HEK293 (cell line): Measurements from ENCODE around the gene RHOB.

ENCODE experiments used
- CTCF ChIA-PET: fragments of 350-600 bp; formaldehyde crosslinking; extraction: SDS; loops from one replicate; lab custom pipeline; 2021; ENCODE audit warnings: antibody characterized with exemption; lab: Yijun Ruan, JAX
- POLR2A ChIA-PET: fragments of 300-600 bp; formaldehyde crosslinking; extraction: SDS; loops from one replicate; lab custom pipeline; 2020; ENCODE audit warnings: antibody characterized with exemption, inconsistent platforms; lab: Yijun Ruan, JAX
- H3K27ac ChIP-seq: fragments of 200-500 bp; sonication (Bioruptor generic); 2 replicates; pipeline ENCODE4 v1.5.1; 2014; ENCODE audit warnings: low read depth, low read length, control low read depth, inconsistent platforms; ENCODE audit errors: extremely low read depth
- H3K36me3 ChIP-seq, 2 experiments: fragments of 200-500 bp in 1 of 2; sonication (Bioruptor generic) in 1 of 2; 1 replicate in 1 of 2; 2 replicates in 1 of 2; pipeline ENCODE4 v1.5.1; 2014 to 2017; ENCODE audit warnings: inconsistent platforms in 2 of 2, low read length in 2 of 2; ENCODE audit not compliant: control insufficient read depth in 2 of 2, insufficient read depth in 1 of 2
- H3K4me1 ChIP-seq: fragments of 200-500 bp; sonication (Bioruptor generic); 2 replicates; pipeline ENCODE4 v1.5.1; 2014; ENCODE audit warnings: mild to moderate bottlenecking, low read length, inconsistent platforms; ENCODE audit not compliant: control insufficient read depth, insufficient read depth
- H3K4me3 ChIP-seq: 2 replicates; pipeline ENCODE4 v1.5.1; 2011; ENCODE audit warnings: low read depth, mild to moderate bottlenecking, control low read depth, low read length, moderate library complexity
- H3K9me3 ChIP-seq: fragments of 200-500 bp; sonication (Bioruptor generic); 2 replicates; pipeline ENCODE4 v1.5.1; 2014; ENCODE audit warnings: low read depth, low read length, inconsistent platforms; ENCODE audit not compliant: control insufficient read depth, insufficient read depth
- HIC1 ChIP-seq: fragments of 450-650 bp; formaldehyde crosslinking; IDR thresholded peaks from 2 replicates; pipeline ENCODE4 v1.5.1; 2016; ENCODE audit warnings: missing biosample characterization, missing genetic modification characterization
- HOXC10 ChIP-seq: sonication (generic); formaldehyde crosslinking; IDR thresholded peaks from 2 replicates; pipeline ENCODE4 v1.8.1; 2023; ENCODE audit warnings: mild to moderate bottlenecking, missing genetic modification reagents
- PRDM1 ChIP-seq: fragments of 450-650 bp; formaldehyde crosslinking; IDR thresholded peaks from 2 replicates; pipeline ENCODE4; 2016; ENCODE audit warnings: missing biosample characterization, missing genetic modification characterization
- PRDM10 ChIP-seq: fragments of 450-650 bp; formaldehyde crosslinking; IDR thresholded peaks from 2 replicates; pipeline ENCODE4 v1.5.1; 2016; ENCODE audit warnings: missing biosample characterization, missing genetic modification characterization
- SP7 ChIP-seq: fragments of 450-650 bp; formaldehyde crosslinking; IDR thresholded peaks from 2 replicates; pipeline ENCODE4 v1.5.1; 2016; ENCODE audit warnings: missing biosample characterization, missing genetic modification characterization
- TCF7L2 ChIP-seq: IDR thresholded peaks from 2 replicates; pipeline ENCODE4 v1.6.1; 2011; ENCODE audit warnings: low read depth, mild to moderate bottlenecking, inconsistent platforms, low read length, moderate library complexity, borderline replicate concordance
- ZBTB44 ChIP-seq: fragments of 450-650 bp; IDR thresholded peaks from 2 replicates; pipeline ENCODE4 v1.5.1; 2018; ENCODE audit warnings: missing biosample characterization, mild to moderate bottlenecking, missing genetic modification characterization
- ZFP69B ChIP-seq: fragments of 450-650 bp; formaldehyde crosslinking; IDR thresholded peaks from 2 replicates; pipeline ENCODE4 v1.5.1; 2016; ENCODE audit warnings: missing biosample characterization, missing genetic modification characterization
- ZNF366 ChIP-seq: fragments of 450-650 bp; formaldehyde crosslinking; conservative IDR thresholded peaks from 2 replicates; pipeline ENCODE4 v1.5.1; 2016; ENCODE audit warnings: missing biosample characterization, missing genetic modification characterization
- ZNF398 ChIP-seq: fragments of 450-650 bp; formaldehyde crosslinking; IDR thresholded peaks from 2 replicates; pipeline ENCODE4 v1.5.1; 2017; ENCODE audit warnings: missing biosample characterization, missing genetic modification characterization
- ZNF416 ChIP-seq: fragments of 450-650 bp; formaldehyde crosslinking; IDR thresholded peaks from 2 replicates; pipeline ENCODE4 v1.5.1; 2016; ENCODE audit warnings: missing biosample characterization, missing genetic modification characterization
- ZNF426 ChIP-seq: fragments of 450-650 bp; formaldehyde crosslinking; IDR thresholded peaks from 2 replicates; pipeline ENCODE4 v1.5.1; 2017; ENCODE audit warnings: missing biosample characterization, missing genetic modification characterization, mild to moderate bottlenecking, inconsistent platforms, moderate library complexity
- ZNF501 ChIP-seq: fragments of 450-650 bp; formaldehyde crosslinking; IDR thresholded peaks from 2 replicates; pipeline ENCODE4 v1.5.1; 2016; ENCODE audit warnings: missing biosample characterization, missing genetic modification characterization
- ZNF544 ChIP-seq: fragments of 450-650 bp; formaldehyde crosslinking; IDR thresholded peaks from 2 replicates; pipeline ENCODE4 v1.5.0; 2017; ENCODE audit warnings: missing biosample characterization, missing genetic modification characterization
- ZNF585B ChIP-seq: fragments of 450-650 bp; formaldehyde crosslinking; IDR thresholded peaks from 2 replicates; pipeline ENCODE4 v1.5.1; 2016; ENCODE audit warnings: missing biosample characterization, missing genetic modification characterization
- ZNF596 ChIP-seq: fragments of 450-650 bp; IDR thresholded peaks from 2 replicates; pipeline ENCODE4 v1.5.0; 2018; ENCODE audit warnings: missing biosample characterization, mild to moderate bottlenecking, missing genetic modification characterization, moderate library complexity
- ZNF670 ChIP-seq: fragments of 450-650 bp; formaldehyde crosslinking; IDR thresholded peaks from 2 replicates; pipeline ENCODE4 v1.5.1; 2016; ENCODE audit warnings: missing biosample characterization, missing genetic modification characterization, low read depth
- ZNF677 ChIP-seq: fragments of 450-650 bp; IDR thresholded peaks from 2 replicates; pipeline ENCODE4 v1.5.0; 2018; ENCODE audit warnings: missing biosample characterization, mild to moderate bottlenecking, missing genetic modification characterization, moderate library complexity

RHOB gene

GRCh38 chr2:20398956-20399567 lies 47.8 kb upstream of the RHOB start (continued):
- TF ChIP-seq ZNF670 (tag by site-specific recombination) (no peak), ZNF596 (tag by site-specific recombination) (no peak), ZBTB44 (tag by site-specific recombination) (no peak), HIC1 (tag by site-specific recombination) (no peak), ZNF366 (tag by site-specific recombination) (no peak), ZNF426 (tag by site-specific recombination) (no peak), ZNF544 (tag by site-specific recombination) (no peak), TCF7L2 (no peak), ZNF501 (tag by site-specific recombination) (no peak), SP7 (tag by site-specific recombination) (no peak), ZNF585B (tag by site-specific recombination) (no peak)

- Histone ChIP-seq H3K27ac (no peak overlapping the region), H3K4me1 (no peaks in the 10 kb centered on the region), H3K9me3 (no peaks in the 10 kb centered on the region), H3K4me3 (no peak overlapping the region), H3K36me3 (no peaks in the 10 kb centered on the region)
- no peak for TF ChIP-seq PRDM1
- TF ChIP-seq ZFP69B (tag by site-specific recombination): no peak
- no peak for TF ChIP-seq ZNF677
- no peak for TF ChIP-seq ZNF416 (tag by site-specific recombination)
- TF ChIP-seq HOXC10 (CRISPR knock-in tag): no peak
- 0 out of 2 replicates have a peak, but pooled peaks have one; percentile 16 for TF ChIP-seq ZNF398 (tag by site-specific recombination)
- TF ChIP-seq PRDM10: peak; percentile 23; the same call in 1 of the 2 replicates
- POLR2A ChIA-PET: no interaction called here
- CTCF ChIA-PET: interaction anchor here (0.5 to 2.2 kb wide), 6 partner anchors 9 to 251 kb away, joined by 3 to 11 read pairs (median 3); partner anchors contain the start of gene HS1BP3
Measured at GRCh38 chr2:20400306-20400705, 46.6 kb upstream of the RHOB start.
